Endodermal cell (in vitro differentiated cells): ENCODE measurements around the gene MAS1L. TPM values are rescaled to one million over a fixed set of nuclear protein-coding genes. Genes with fewer than 3 reads are reported as not detected.
A peak's percentile ranks its signal among the peaks of the same experiment; 100 is the strongest.

Experiments
- DNase-seq: peaks from one replicate; pipeline ENCODE4 v3.0.0-alpha.2; 2017
- H3K27ac ChIP-seq: 2 replicates; pipeline ENCODE4 v1.5.1; 2013; ENCODE audit warnings: mild to moderate bottlenecking, low read depth, low read length, moderate library complexity
- H3K27me3 ChIP-seq: 2 replicates; pipeline ENCODE4 v1.6.1; 2013; ENCODE audit warnings: mild to moderate bottlenecking, low read length, moderate library complexity; ENCODE audit not compliant: insufficient read depth, control insufficient read depth, poor library complexity, severe bottlenecking
- H3K36me3 ChIP-seq: 2 replicates; pipeline ENCODE4 v1.7.0; 2013; ENCODE audit warnings: mild to moderate bottlenecking, low read length, moderate library complexity; ENCODE audit not compliant: control insufficient read depth, insufficient read depth
- H3K4me1 ChIP-seq: one replicate; pipeline ENCODE4 v1.7.0; 2013; ENCODE audit warnings: low read length; ENCODE audit not compliant: control insufficient read depth, insufficient read depth
- H3K4me3 ChIP-seq: 2 replicates; pipeline ENCODE4 v1.5.1; 2013; ENCODE audit warnings: mild to moderate bottlenecking, low read length, moderate library complexity
- H3K9ac ChIP-seq: 2 replicates; pipeline ENCODE4 v1.6.1; 2013; ENCODE audit warnings: mild to moderate bottlenecking, low read length, moderate library complexity; ENCODE audit not compliant: poor library complexity, severe bottlenecking; ENCODE audit errors: extremely low read depth
- H3K9me3 ChIP-seq: 2 replicates; pipeline ENCODE4 v1.6.1; 2013; ENCODE audit warnings: mild to moderate bottlenecking, low read length, moderate library complexity; ENCODE audit not compliant: control insufficient read depth
- H3K27ac Mint-ChIP-seq: 2 replicates; pipeline ENCODE4 v1.8.0; 2020; ENCODE audit warnings: mixed read lengths
- H3K27me3 Mint-ChIP-seq: 2 replicates; pipeline ENCODE4 v1.8.0; 2021; ENCODE audit warnings: mild to moderate bottlenecking, mixed read lengths; ENCODE audit not compliant: insufficient read depth
- H3K36me3 Mint-ChIP-seq: 2 replicates; pipeline ENCODE4 v1.8.0; 2020; ENCODE audit warnings: low read depth, mixed read lengths
- H3K4me1 Mint-ChIP-seq: 2 replicates; pipeline ENCODE4 v1.8.0; 2020; ENCODE audit warnings: mixed read lengths
- H3K4me3 Mint-ChIP-seq: 2 replicates; pipeline ENCODE4 v1.8.0; 2020; ENCODE audit warnings: mild to moderate bottlenecking, moderate library complexity, mixed read lengths
- H3K9me3 Mint-ChIP-seq: 2 replicates; pipeline ENCODE4 v1.8.0; 2020; ENCODE audit warnings: mild to moderate bottlenecking, mixed read lengths
- WGBS, 2 experiments: methylation state at CpG; one replicate each; pipeline versions ENCODE4 v1.1.5 to v1.1.7; 2013; ENCODE audit warnings: missing lambda C conversion rate in 2 of 2, mixed read lengths in 1 of 2; ENCODE audit not compliant: insufficient coverage in 1 of 2, insufficient read length in 1 of 2; 5-methylcytosine and 5-hydroxymethylcytosine counted together
- long read RNA-seq, 4 experiments: library from polyadenylated mRNA in 2 of 4; library from RNA in 1 of 4; library from capped mRNA in 1 of 4; stranded (forward) in 3 of 4; unstranded in 1 of 4; transcript quantifications; one replicate each; pipeline ENCODE4 v2.0.0, GENCODE V29; 2020 to 2021; ENCODE audit warnings: inconsistent platforms in 1 of 4
- polyA plus RNA-seq, 2 experiments: library from polyadenylated mRNA; stranded (reverse); fragments of 50-300 nt; gene quantifications; one replicate each; pipeline ENCODE4 v1.2.3, GENCODE V29; 2013
- total RNA-seq, 2 donors: library from RNA; stranded (reverse); fragmentation: NEBNext Ultra II Directional in 1 of 2; extraction: Animal tissue kit (Norgen Biotek cat#: 25700) in 1 of 2; gene quantifications; 2 replicates in 1 of 2; 3 replicates in 1 of 2; pipeline ENCODE4 v1.2.1, GENCODE V29; 2021
- TF ChIP-seq, protein P1 (sequence below): fragments of 200-600 bp; sonication (generic); conservative IDR thresholded peaks from 2 replicates; pipeline ENCODE4 v1.5.0; 2021; ENCODE audit warnings: antibody characterized with exemption, mild to moderate bottlenecking

Gene MAS1L, protein sequence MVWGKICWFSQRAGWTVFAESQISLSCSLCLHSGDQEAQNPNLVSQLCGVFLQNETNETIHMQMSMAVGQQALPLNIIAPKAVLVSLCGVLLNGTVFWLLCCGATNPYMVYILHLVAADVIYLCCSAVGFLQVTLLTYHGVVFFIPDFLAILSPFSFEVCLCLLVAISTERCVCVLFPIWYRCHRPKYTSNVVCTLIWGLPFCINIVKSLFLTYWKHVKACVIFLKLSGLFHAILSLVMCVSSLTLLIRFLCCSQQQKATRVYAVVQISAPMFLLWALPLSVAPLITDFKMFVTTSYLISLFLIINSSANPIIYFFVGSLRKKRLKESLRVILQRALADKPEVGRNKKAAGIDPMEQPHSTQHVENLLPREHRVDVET
- total RNA-seq = not detected
- not detected for polyA plus RNA-seq (2013, experiment 1 of 2)
- polyA plus RNA-seq (2013, experiment 2 of 2) = not detected
- long read RNA-seq, experiment 1 = 0 reads
- long read RNA-seq, experiment 2 = 0 reads
- long read RNA-seq, experiment 3 = 0 reads
- long read RNA-seq, experiment 4 = 0 reads

DNA sequence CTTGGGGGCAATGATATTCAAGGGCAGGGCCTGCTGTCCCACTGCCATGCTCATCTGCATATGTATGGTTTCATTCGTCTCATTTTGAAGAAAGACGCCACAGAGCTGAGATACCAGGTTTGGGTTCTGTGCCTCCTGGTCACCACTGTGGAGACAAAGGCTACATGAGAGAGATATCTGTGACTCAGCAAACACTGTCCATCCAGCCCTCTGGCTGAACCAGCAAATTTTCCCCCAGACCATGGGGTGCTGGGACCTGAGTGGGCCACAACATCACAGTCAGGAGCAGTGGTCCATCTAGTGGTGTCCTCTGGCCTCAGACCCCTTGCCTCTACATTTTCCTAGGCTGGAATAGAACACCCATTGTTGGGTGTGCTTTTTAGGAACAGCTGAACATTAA lies at the start of gene MAS1L:
TSS of gene MAS1L (minus strand) at position 297 of the 400 bp plus-strand sequence. CDS start at position 243, 54 bp downstream.
- no peak within 1 kb of the TSS for H3K27ac Mint-ChIP-seq
- no peaks in the 10 kb centered on the region for H3K4me1 Mint-ChIP-seq
- DNase-seq = no peak
- Histone ChIP-seq H3K9me3 (peaks cover 8% of the 10 kb centered on the region), H3K36me3 (no peaks in the 10 kb centered on the region), H3K4me1 (no peaks in the 10 kb centered on the region), H3K27ac (no peak within 1 kb of the TSS), H3K4me3 (no peak within 1 kb of the TSS), H3K9ac (no peak within 1 kb of the TSS), H3K27me3 (no peaks in the 10 kb centered on the region)
- no peaks in the 10 kb centered on the region for H3K27me3 Mint-ChIP-seq
- no peaks in the 10 kb centered on the region for H3K36me3 Mint-ChIP-seq
- no peak within 1 kb of the TSS for H3K4me3 Mint-ChIP-seq
- no peaks in the 10 kb centered on the region for H3K9me3 Mint-ChIP-seq
- WGBS, 2 experiments = 84 to 94% methylated on average over 2 of the region's 2 CpGs
- TF ChIP-seq, protein P1, sequence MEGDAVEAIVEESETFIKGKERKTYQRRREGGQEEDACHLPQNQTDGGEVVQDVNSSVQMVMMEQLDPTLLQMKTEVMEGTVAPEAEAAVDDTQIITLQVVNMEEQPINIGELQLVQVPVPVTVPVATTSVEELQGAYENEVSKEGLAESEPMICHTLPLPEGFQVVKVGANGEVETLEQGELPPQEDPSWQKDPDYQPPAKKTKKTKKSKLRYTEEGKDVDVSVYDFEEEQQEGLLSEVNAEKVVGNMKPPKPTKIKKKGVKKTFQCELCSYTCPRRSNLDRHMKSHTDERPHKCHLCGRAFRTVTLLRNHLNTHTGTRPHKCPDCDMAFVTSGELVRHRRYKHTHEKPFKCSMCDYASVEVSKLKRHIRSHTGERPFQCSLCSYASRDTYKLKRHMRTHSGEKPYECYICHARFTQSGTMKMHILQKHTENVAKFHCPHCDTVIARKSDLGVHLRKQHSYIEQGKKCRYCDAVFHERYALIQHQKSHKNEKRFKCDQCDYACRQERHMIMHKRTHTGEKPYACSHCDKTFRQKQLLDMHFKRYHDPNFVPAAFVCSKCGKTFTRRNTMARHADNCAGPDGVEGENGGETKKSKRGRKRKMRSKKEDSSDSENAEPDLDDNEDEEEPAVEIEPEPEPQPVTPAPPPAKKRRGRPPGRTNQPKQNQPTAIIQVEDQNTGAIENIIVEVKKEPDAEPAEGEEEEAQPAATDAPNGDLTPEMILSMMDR = no peak

DNA sequence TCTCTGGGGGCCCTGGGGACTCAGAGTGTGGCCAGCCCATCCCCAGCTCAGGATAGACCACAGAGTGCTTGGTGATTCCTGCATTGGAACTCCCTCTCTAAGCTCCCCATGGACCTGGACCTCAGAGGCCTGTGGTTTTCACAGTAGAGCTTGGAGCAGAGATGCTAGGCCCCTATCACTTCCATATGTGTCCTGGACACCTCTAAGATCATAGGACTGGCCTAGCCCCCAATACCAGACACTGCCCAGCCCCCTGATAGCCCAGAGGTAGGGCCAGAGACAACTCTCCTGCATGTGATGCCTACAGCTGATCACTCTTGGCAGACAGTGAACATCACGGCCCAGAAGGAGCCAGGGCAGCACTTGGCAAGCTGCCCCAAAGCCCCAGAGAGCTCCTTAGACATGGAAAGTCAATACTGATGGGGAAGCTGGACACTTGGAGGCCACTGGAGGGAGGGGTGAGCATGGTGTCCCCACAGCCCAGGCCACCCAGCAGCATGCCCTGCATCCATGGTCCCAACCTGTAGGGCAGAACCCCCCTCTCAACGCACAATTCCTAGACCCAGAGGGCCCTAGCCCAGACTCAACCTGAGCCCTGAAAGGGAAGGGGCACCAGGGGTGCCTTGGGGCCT lies 44.7 kb upstream of the MAS1L start:
- Histone ChIP-seq H3K4me3 (no peak overlapping the region), H3K27ac (no peak overlapping the region), H3K27me3 (no peaks in the 10 kb centered on the region), H3K36me3 (no peaks in the 10 kb centered on the region), H3K9ac (no peak overlapping the region), H3K9me3 (no peaks in the 10 kb centered on the region), H3K4me1 (no peaks in the 10 kb centered on the region)
- no peak overlapping the region for H3K27ac Mint-ChIP-seq
- DNase-seq = peak; percentile 29
- 75 to 90% methylated on average over 2 of the region's 2 CpGs for WGBS, 2 experiments
- H3K27me3 Mint-ChIP-seq = no peaks in the 10 kb centered on the region
- no peaks in the 10 kb centered on the region for H3K4me1 Mint-ChIP-seq
- TF ChIP-seq, protein P1 = no peak
- no peaks in the 10 kb centered on the region for H3K9me3 Mint-ChIP-seq
- H3K36me3 Mint-ChIP-seq = no peaks in the 10 kb centered on the region
- H3K4me3 Mint-ChIP-seq = no peak overlapping the region

DNA sequence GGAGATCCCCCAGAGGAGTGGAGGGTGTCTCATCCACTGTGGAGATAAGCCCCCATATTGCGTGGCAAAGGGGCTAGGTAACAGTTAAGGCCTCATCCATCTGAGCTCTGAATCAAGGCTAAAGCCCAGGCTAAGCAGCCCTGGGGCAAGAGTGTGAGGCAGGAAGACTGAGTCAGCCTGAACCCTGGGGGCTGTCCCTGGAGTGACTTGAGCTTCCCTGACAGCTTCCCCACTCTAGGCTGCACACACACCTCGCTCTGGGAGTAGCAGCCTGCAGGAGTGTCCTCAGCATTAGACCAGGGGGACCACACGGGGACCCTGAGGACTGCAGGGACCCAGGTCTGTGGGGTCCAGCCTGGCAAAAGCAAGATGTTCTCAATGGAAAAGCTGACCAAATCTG lies 43.9 kb upstream of the MAS1L start:
- Histone ChIP-seq H3K4me1 (no peaks in the 10 kb centered on the region), H3K9ac (no peak overlapping the region), H3K27ac (no peak overlapping the region), H3K27me3 (no peaks in the 10 kb centered on the region), H3K4me3 (no peak overlapping the region), H3K36me3 (no peaks in the 10 kb centered on the region), H3K9me3 (no peaks in the 10 kb centered on the region)
- no peaks in the 10 kb centered on the region for H3K4me1 Mint-ChIP-seq
- no peaks in the 10 kb centered on the region for H3K9me3 Mint-ChIP-seq
- peak; percentile 35 for DNase-seq
- no peak overlapping the region for H3K4me3 Mint-ChIP-seq
- WGBS, 2 experiments = 65% methylated on average over 2 to 3 of the region's 3 CpGs
- peaks cover 1% of the 10 kb centered on the region for H3K27me3 Mint-ChIP-seq
- TF ChIP-seq, protein P1 = no peak
- no peaks in the 10 kb centered on the region for H3K36me3 Mint-ChIP-seq
- no peak overlapping the region for H3K27ac Mint-ChIP-seq
